ENCODE measurements around the gene LRRN4. TPM values are rescaled to one million over a fixed set of nuclear protein-coding genes. Genes with fewer than 3 reads are reported as not detected.

Gene LRRN4
- total RNA-seq, 1 experiment from 2014 or later = 0.57 TPM

- in situ Hi-C loops (cut with HindIII; ENCODE audit: low pct_unique_long_range_greater_than_20kb, low sequenced_read_pairs) = no loop called here
- intact Hi-C loops (cut with micrococcal nuclease; ENCODE audit: unreplicated experiment) = no loop called here
These were observed 12.0 kb downstream of the LRRN4 start for GRCh38 chr20:6041808-6042265.

GRCh38 chr20:6040958-6041807 is 12.7 kb downstream of the LRRN4 start:
- DNase-seq (ENCODE audit: low read depth, low spot score) (no peak), ATAC-seq (no peak)
- ChIA-PET POLR2A (no interaction called here), CTCF (no interaction called here)
- Histone ChIP-seq H3K9me3 (ENCODE audit: control insufficient read depth, insufficient read depth, low read depth, low read length) (no peaks in the 10 kb centered on the region), H3K36me3 (ENCODE audit: control insufficient read depth, insufficient read depth, low read length) (peaks cover 11% of the 10 kb centered on the region), H3K4me3 (ENCODE audit: low read depth in 2 of 2, low read length in 2 of 2) (no peak overlapping the region), H3K4me1 (ENCODE audit: control insufficient read depth, insufficient read depth, low read length) (no peaks in the 10 kb centered on the region), H3K27ac (ENCODE audit: low read length) (no peak overlapping the region), H3K27me3 (ENCODE audit: control insufficient read depth, insufficient read depth, low read length) (no peaks in the 10 kb centered on the region)
- TF ChIP-seq TCF7L2 (IDR thresholded peaks at IDR 0.05; ENCODE audit: low read depth, low read length) = no peak
- TF ChIP-seq SIN3A (IDR thresholded peaks at IDR 0.05; ENCODE audit: borderline replicate concordance, insufficient read depth, low read depth, low read length) = no peak
- no peak for TF ChIP-seq POLR2AphosphoS5 (IDR thresholded peaks at IDR 0.05; ENCODE audit: low read depth, low read length)
- TF ChIP-seq REST (IDR thresholded peaks at IDR 0.05; ENCODE audit: insufficient read depth in 1 of 2, low read depth in 2 of 2, low read length in 1 of 2) = no peak
- TF ChIP-seq CTCF (IDR thresholded peaks at IDR 0.05) = no peak
- intact Hi-C loops (cut with micrococcal nuclease; ENCODE audit: unreplicated experiment) (no loop called here), in situ Hi-C loops (cut with HindIII; ENCODE audit: low pct_unique_long_range_greater_than_20kb, low sequenced_read_pairs) (no loop called here)
- no TSS peak for BruUV-seq (replicated peaks)

More at GRCh38 chr20:6041808-6042265, 12.0 kb downstream of the LRRN4 start:
- Histone ChIP-seq H3K9me3 (ENCODE audit: control insufficient read depth, insufficient read depth, low read depth, low read length) (no peaks in the 10 kb centered on the region), H3K27me3 (ENCODE audit: control insufficient read depth, insufficient read depth, low read length) (no peaks in the 10 kb centered on the region), H3K27ac (ENCODE audit: low read length) (no peak overlapping the region), H3K4me3 (ENCODE audit: low read depth in 2 of 2, low read length in 2 of 2) (no peak overlapping the region), H3K4me1 (ENCODE audit: control insufficient read depth, insufficient read depth, low read length) (no peaks in the 10 kb centered on the region), H3K36me3 (ENCODE audit: control insufficient read depth, insufficient read depth, low read length) (peaks cover 9% of the 10 kb centered on the region)
- no TSS peak for BruUV-seq (replicated peaks)
- TF ChIP-seq TCF7L2 (IDR thresholded peaks at IDR 0.05; ENCODE audit: low read depth, low read length) = no peak
- TF ChIP-seq CTCF (IDR thresholded peaks at IDR 0.05) = no peak
- TF ChIP-seq POLR2AphosphoS5 (IDR thresholded peaks at IDR 0.05; ENCODE audit: low read depth, low read length) = no peak
- TF ChIP-seq REST (IDR thresholded peaks at IDR 0.05; ENCODE audit: insufficient read depth in 1 of 2, low read depth in 2 of 2, low read length in 1 of 2) = no peak
- DNase-seq (ENCODE audit: low read depth, low spot score) = no peak
- ATAC-seq = no peak
- CTCF ChIA-PET = no interaction called here
- POLR2A ChIA-PET = no interaction called here

All from Panc1 (cell line).